ENCODE results near the gene ULK4.
"Not testable (repeated sequence)": the region's sequence is repeated elsewhere in the genome, so short reads cannot be mapped to it uniquely, and the experiment has no call there.

ULK4 gene

DNA sequence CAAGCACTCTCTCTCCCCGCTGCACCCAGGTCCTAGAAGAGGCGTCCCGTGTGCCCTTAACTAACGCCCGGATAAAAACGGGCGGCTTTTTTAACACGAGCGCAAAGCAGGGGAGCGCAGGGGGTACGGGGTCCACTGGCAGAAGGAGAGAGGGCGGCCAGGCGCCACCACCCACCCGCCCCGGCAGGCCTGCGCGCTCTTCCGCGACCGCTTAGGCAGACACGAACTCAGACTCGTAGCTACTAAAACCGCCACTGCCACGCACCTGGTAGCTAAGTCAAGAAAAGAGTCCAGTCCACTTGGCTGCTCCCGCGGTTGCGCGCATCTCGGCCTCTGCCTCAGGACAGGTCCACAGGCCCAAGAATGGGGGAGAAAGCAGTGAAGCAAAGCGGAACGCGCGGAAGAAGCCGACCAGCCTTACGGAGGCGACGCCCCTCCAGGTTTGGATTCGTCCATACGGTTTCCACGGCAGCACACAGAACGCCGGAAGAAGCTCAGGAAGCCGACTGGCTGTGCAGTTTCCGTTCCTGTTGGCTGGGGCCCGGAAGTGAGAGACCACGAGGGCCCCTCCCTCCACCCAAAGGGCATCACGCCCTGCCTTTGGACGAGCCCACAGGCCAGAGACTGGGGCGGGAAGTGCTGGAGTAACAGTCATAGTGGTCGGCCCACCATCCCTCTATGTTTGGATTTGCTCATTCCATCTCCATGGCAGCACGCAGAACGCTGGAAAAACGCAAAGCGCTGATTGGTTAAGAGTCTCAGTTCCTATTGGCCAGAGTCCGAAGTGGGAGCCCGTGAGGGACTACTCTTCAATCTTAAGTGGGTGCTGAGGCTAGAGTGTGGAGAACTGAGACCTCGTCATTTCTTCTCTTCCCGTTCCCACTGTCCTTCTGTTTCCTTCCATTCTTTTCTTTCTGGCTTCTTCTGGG is at the start of gene ULK4:
TSS of gene ULK4 (minus strand) at position 353 of the 929 bp plus-strand sequence. CDS start 7,344 bp downstream, outside the sequence.
- DNase-seq: peak; percentile 95

GRCh38 chr3:42010530-42010929 is 48.6 kb upstream of the ULK4 start:
- no peak for DNase-seq

- DNase-seq: no peak
Measured at GRCh38 chr3:42009456-42009855, 47.6 kb upstream of the ULK4 start.

GRCh38 chr3:42007785-42008184 is 45.9 kb upstream of the ULK4 start:
- DNase-seq: no peak

- DNase-seq: no peak
Measured at GRCh38 chr3:42005401-42005800, 43.5 kb upstream of the ULK4 start.

DNA sequence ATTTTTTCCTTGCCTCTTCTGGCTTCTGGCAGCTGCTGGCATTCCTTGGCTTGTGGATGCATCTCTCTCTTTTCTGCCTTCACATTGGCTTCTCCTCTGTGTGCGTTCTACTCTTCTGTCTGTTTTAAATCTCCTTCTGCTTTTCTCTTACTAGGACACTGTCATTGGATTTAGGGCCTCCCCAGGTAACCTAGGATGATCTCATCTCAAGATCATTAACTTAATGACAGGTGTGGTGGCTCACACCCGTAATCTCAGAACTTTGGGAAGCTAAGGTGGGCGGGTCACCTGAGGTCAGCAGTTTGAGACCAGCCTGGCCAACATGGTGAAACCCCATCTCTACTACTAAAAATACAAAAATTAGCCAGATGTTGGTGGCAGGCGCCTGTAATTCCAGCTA is 40.9 kb upstream of the ULK4 start:
- DNase-seq: no peak

- DNase-seq: no peak
Measured at GRCh38 chr3:42001777-42002176, 39.9 kb upstream of the ULK4 start.

GRCh38 chr3:41999909-42000308 is 38.0 kb upstream of the ULK4 start:
- DNase-seq: no peak

DNA sequence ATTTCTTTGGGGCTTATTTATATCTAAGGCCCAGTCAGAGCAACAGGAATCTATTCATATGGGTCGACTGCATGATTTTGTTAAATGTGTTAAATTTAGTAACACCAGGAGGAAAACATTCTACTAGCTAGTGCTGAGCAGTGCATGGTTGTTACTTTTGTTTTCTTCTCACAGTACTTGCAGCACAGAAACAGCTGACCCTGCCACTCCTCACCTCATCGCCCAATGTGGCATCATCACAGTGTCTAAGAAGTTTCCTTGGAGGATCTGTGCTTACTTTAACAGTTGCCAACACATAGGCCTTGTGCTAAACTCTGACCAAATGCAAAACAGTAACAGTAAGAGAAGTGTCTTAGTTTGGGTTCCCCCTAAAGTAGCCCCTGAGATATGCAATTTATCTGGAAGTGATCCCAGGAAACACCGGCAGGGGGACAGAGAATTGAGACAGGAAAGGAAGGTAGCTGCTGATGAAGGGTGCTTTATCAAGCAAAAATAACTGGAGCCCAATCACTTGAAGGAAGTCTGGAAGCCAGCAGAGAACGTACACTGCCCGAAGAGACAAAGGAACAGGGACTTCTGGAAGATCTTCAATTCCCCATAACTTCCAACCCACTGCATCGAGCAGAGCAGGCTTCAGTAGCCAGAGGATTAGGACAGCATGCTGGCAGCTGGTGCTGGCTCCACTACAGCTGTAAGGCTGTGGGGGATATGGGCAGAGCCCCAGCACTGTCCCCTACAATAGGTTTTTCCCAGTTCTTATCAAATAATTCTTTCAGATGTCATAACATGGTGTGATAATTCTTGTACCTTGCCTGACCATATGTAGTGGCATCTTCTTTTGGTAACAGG is 36.0 kb upstream of the ULK4 start:
- no peak for DNase-seq

DNA sequence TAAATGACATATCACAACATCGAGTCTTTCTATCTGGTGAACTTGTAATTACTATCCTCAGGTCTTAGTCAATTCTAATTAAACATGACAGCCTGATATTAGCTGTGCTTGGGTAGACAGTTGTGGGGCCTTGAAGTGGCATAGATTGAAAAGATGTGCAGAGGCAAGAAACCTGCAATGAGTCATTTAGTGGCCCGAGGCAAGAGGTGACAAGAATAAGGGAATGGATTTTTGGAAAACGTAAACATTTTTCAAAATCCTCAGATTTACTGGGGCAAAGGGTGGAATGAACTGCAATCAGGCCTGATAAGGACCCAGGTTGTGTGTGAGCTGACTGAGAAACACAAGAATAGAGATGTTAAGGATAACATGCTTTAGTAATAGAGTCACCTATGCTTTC is 29.5 kb upstream of the ULK4 start:
- DNase-seq: no peak

- DNase-seq: no peak
Measured at GRCh38 chr3:41989518-41989917, 27.6 kb upstream of the ULK4 start.

DNA sequence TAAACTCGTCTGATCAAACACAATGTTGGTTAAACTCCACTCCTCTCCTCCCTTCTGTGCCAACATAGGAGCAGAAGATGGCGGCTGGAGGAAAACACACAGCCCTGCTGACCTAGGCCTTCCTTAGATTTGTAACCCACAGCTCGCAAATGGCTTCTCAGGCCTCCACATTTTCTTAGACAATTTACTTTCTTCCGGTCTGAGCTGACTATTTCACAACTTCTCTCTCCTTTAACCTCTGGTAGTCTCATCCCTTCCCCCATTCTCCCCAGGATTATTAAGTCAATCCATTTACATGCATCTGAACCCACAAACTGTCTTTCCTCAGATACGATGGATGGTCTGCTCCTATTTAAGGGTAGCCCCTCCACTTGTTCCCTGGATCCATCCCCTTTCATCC is 25.7 kb upstream of the ULK4 start:
- DNase-seq: no peak

GRCh38 chr3:41986561-41986960 is 24.7 kb upstream of the ULK4 start:
- DNase-seq: no peak

DNA sequence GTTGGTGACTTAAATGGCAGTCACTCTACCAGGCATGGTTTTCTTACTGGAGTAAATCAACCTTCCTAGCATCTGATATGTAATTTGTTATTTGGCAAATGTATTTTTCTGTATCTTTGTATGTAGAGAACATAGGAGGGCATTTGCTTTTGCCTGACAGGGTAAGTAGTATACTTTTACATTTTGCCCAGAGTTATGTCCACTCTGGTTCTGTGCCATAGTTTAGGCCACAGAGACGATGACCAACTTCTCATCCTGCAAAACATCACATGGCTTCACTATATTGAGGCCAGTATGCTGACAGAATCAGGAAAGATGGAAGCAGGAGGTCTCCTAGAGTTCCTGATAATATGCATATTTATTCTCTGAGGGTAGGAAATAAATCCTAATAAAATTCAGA is 23.1 kb upstream of the ULK4 start:
- DNase-seq: no peak

DNA sequence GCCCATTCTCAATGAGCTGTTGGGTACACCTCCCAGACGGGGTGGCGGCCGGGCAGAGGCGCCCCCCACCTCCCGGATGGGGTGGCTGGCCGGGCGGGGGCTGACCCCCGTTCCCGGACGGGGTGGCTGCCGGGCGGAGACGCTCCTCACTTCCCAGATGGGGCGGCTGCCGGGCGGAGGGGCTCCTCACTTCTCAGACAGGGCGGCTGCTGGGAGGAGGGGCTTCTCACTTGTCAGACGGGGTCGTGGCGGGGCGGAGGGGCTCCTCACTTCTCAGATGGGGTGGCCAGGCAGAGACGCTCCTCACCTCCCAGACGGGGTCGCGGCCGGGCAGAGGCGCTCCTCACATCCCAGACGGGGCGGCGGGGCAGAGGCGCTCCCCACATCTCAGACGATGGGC is 21.2 kb upstream of the ULK4 start:
- DNase-seq: not testable (repeated sequence)

- DNase-seq: not testable (repeated sequence)
Measured at GRCh38 chr3:41977401-41977800, 15.5 kb upstream of the ULK4 start.

GRCh38 chr3:41975416-41976103 is 13.7 kb upstream of the ULK4 start:
- no peak for DNase-seq

DNA sequence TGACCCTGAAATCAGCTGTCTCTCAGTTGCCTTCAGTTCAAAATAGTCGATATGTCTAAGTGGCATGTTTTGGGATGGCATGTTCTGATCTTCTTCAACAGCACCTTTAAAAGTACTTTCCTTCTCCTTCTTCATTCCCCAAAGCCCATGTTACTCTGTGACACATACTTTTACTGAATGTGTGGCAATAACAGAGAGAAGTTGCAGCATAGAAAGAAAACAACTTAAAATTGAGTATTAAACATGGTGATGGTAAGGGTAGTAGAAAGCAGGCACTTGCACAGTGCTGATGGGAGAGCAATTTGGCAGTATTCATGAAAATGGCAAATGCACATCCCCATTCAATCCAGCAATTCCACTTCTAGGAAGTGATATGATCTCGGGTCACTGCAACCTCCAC is 12.3 kb upstream of the ULK4 start:
- no peak for DNase-seq

DNA sequence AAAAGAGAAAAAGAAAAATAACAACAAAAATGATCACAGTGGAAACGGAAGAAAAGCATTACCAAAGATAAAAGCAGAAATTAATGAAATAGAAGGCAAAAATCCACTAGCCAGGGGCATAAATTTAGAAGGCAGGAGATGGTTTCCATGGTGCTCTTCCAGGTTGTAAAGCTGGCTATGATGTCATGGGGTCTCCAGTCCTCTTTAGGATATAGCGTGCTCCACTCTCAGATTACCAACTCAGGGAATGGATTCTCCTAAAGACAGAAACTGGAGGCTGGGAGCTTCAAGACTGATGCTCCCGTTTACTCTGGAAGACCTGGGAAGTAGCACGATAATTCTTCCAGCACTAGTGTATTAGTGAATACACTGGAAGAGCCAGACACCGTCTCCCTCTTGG is 10.9 kb upstream of the ULK4 start:
- DNase-seq: no peak

- DNase-seq: no peak
Measured at GRCh38 chr3:41966206-41966605, 4.3 kb upstream of the ULK4 start.

DNA sequence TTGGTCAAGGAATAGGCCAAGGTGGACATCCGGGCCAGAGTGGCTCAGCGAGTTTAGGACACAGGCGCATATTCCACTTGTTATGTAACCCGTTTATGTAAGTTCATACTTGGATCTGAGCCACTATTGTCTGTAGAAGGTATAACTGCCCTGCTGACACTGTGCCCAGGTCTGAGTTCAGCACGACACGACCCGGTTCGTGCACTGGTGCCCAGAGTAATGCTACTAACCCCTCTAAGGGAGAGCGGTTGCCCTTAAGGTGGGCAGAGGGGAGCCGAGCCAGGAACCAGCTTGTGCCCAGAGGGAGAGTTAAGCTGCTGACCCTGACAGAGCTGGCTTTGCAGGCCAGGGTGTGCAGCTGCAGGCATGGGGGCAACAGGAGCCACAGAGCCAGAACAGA is 1.9 kb upstream of the ULK4 start:
- no peak for DNase-seq

- DNase-seq: peak; percentile 66
Measured at GRCh38 chr3:41960826-41961750, 815 bp downstream of the ULK4 start.
